ENCODE data around the gene HGD. TPM values are rescaled to one million over a fixed set of nuclear protein-coding genes. Genes with fewer than 3 reads are reported as not detected.

Gene HGD
- total and polyA plus RNA-seq, 2 donors (not counting 3 experiments of a cell fraction or from before 2014, with no cell fraction given): 0.18 to 0.22 TPM

DNA sequence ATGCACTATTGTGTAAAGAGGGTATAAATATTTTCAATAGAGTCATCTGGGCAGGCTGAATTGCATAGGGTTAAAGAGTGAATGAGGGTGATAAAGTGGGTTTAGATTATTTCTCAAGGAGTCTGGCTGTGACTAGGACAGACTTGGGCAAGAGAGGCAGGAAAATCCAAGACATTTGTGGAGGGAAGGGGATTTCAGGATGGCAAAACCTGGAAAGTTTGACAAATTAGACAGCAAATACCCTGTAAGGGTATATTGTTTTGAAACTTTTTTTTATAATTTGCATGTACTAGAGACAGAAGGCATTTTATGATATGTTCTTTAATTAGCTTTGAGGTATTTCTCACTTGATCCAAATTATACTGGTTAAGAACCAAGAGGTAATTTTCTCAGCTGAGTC is 17.1 kb downstream of the HGD start:
- H3K27me3 ChIP-seq (ENCODE audit: control insufficient read depth in 2 of 2, insufficient read depth in 2 of 2, low read length in 2 of 2): no peaks in the 10 kb centered on the region
- POLR2A ChIA-PET: no interaction called here
- H4K20me1 ChIP-seq (replicated peaks; ENCODE audit: control insufficient read depth, extremely low read depth, insufficient read depth, low read length): no peaks in the 10 kb centered on the region
- H3K36me3 ChIP-seq (ENCODE audit: control insufficient read depth in 2 of 2, extremely low read depth in 1 of 2, insufficient read depth in 2 of 2, low read length in 2 of 2): no peaks in the 10 kb centered on the region
- FAIRE-seq (no peak), DNase-seq (ENCODE audit: low read depth, low spot score) (no peak)
- no peaks in the 10 kb centered on the region for H3K9me1 ChIP-seq (replicated peaks; ENCODE audit: control insufficient read depth, extremely low read depth, insufficient read depth, low read length)
- no TSS peak for BruUV-seq (replicated peaks)
- intact Hi-C loops (cut with micrococcal nuclease) (no loop called here), dilution Hi-C loops (cut with MboI; ENCODE audit: extremely low pct_ligation_motif_present, low sequenced_read_pairs) (no loop called here)
- TF ChIP-seq POLR2A (IDR thresholded peaks at IDR 0.05; ENCODE audit: low read depth, low read length) (no peak), FOS (IDR thresholded peaks at IDR 0.05; ENCODE audit: borderline replicate concordance, insufficient read depth, low read length) (no peak), EZH2 (IDR thresholded peaks at IDR 0.05; ENCODE audit: borderline replicate concordance, low read depth, low read length, severe bottlenecking) (no peak), POLR2AphosphoS5 (IDR thresholded peaks at IDR 0.05; ENCODE audit: insufficient read depth, low read depth, low read length) (no peak), GATA2 (IDR thresholded peaks at IDR 0.05; ENCODE audit: insufficient read depth, insufficient read length, low read depth, low read length) (no peak), MYC (IDR thresholded peaks at IDR 0.05; ENCODE audit: low read depth, low read length) (no peak), JUN (IDR thresholded peaks at IDR 0.05; ENCODE audit: borderline replicate concordance, insufficient read depth, insufficient read length, low read depth) (no peak)
- TF ChIP-seq, protein P1, sequence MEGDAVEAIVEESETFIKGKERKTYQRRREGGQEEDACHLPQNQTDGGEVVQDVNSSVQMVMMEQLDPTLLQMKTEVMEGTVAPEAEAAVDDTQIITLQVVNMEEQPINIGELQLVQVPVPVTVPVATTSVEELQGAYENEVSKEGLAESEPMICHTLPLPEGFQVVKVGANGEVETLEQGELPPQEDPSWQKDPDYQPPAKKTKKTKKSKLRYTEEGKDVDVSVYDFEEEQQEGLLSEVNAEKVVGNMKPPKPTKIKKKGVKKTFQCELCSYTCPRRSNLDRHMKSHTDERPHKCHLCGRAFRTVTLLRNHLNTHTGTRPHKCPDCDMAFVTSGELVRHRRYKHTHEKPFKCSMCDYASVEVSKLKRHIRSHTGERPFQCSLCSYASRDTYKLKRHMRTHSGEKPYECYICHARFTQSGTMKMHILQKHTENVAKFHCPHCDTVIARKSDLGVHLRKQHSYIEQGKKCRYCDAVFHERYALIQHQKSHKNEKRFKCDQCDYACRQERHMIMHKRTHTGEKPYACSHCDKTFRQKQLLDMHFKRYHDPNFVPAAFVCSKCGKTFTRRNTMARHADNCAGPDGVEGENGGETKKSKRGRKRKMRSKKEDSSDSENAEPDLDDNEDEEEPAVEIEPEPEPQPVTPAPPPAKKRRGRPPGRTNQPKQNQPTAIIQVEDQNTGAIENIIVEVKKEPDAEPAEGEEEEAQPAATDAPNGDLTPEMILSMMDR (IDR thresholded peaks at IDR 0.05; ENCODE audit: extremely low read depth in 1 of 2, insufficient read depth in 1 of 2, low read depth in 1 of 2, low read length in 2 of 2): no peak
- TF ChIP-seq, protein P2, sequence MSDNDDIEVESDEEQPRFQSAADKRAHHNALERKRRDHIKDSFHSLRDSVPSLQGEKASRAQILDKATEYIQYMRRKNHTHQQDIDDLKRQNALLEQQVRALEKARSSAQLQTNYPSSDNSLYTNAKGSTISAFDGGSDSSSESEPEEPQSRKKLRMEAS (IDR thresholded peaks at IDR 0.05; ENCODE audit: insufficient read depth, insufficient read length): no peak
- H3K4me3 ChIP-seq (replicated peaks in 1 of 3; ENCODE audit: insufficient read depth in 1 of 3, low read depth in 1 of 3, low read length in 3 of 3): no peak overlapping the region
- no peak overlapping the region for H3K4me2 ChIP-seq (ENCODE audit: insufficient read depth, low read length)
- CTCF ChIA-PET: no interaction called here
- no peak overlapping the region for H3K9ac ChIP-seq (replicated peaks; ENCODE audit: extremely low read depth, insufficient read depth, low read length)
- no peaks in the 10 kb centered on the region for H3K4me1 ChIP-seq (ENCODE audit: control insufficient read depth, extremely low read depth, insufficient read depth, low read length)
- H3K79me2 ChIP-seq (ENCODE audit: control insufficient read depth, insufficient read depth, low read length): no peaks in the 10 kb centered on the region
- no peak overlapping the region for H2AFZ ChIP-seq (ENCODE audit: low read depth, low read length)
- no peaks in the 10 kb centered on the region for H3K9me3 ChIP-seq (replicated peaks; ENCODE audit: control insufficient read depth, insufficient read depth, low read length)
- no peak overlapping the region for H3K27ac ChIP-seq (ENCODE audit: insufficient read depth, low read depth, low read length)
